ENCODE results near the gene SMAD7.

DNA sequence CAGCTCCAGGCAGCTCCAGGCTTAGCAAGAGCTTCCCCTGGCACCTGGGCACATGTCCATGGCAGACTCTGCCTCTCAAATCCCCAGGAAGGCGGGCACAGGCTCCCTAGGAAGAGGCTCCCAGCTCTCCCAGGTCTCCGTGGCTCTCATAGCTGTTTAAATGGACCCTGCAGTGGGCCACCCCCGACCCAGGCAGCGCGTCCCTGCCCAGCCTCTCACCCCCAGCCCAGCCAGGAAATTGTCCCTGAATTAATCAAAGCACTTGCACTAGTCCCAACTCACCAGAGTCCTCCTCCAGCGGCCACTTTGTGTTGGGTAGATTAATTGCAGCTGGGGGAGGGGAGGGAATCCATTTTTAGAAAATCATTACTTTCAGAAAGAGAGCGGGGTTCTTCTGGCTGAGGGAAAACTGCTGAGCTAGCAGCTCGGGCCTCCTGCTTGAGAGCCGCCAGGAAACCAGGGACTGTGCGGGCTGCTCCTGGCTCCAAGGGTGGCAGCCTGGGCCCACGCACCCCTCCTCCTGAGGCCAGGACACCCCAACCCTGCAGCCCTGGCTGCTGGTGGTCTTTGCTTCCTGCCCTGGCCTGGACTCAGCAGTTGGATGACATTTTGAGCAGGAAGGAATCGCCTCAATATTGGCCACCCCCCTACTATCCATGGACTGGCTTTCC, 36.0 kb downstream of the SMAD7 start:
- TF ChIP-seq CTCF (IDR thresholded peaks at IDR 0.05) (no peak), POLR2A (IDR thresholded peaks at IDR 0.05) (no peak)

Measured in body of pancreas (tissue), 4 donors.